H1 (cell line): ENCODE data around the gene TPBGL. TPM values are rescaled to one million over a fixed set of nuclear protein-coding genes. Genes with fewer than 3 reads are reported as not detected.

Experiments
- CTCF ChIA-PET: fragments of 300-600 bp; sonication (Branson Sonifier 250); formaldehyde crosslinking; loops from one replicate; lab custom pipeline; 2021; ENCODE audit not compliant: partially characterized antibody; lab: Charles Lee
- POLR2A ChIA-PET: fragments of 300-600 bp; sonication (Branson Sonifier 250); formaldehyde crosslinking; loops from one replicate; lab custom pipeline; 2021; ENCODE audit warnings: inconsistent platforms; ENCODE audit not compliant: partially characterized antibody; lab: Charles Lee
- DNase-seq, 2 experiments: peaks; one replicate each; pipeline versions ENCODE4 v3.0.0 to v3.0.0-alpha.2; 2010 to 2022; ENCODE audit warnings: low spot score in 2 of 2, low read depth in 1 of 2, mixed read lengths in 1 of 2
- FAIRE-seq: peaks from 2 replicates; lab custom pipeline; 2011; peaks lifted over from hg19 to GRCh38; lab: Jason Lieb, UNC
- H2AFZ ChIP-seq: 2 replicates; pipeline ENCODE4 v1.8.1; 2012; ENCODE audit warnings: low read length, inconsistent platforms
- H2AK5ac ChIP-seq: 2 replicates; pipeline ENCODE4 v1.6.1; 2013; ENCODE audit warnings: low read depth, low read length
- H2BK120ac ChIP-seq: replicated peaks from 2 replicates; pipeline ENCODE3; 2013; ENCODE audit warnings: low read depth, low read length, inconsistent platforms
- H2BK12ac ChIP-seq: 2 replicates; pipeline ENCODE4 v1.6.1; 2013; ENCODE audit warnings: low read depth, low read length
- H2BK15ac ChIP-seq: 2 replicates; pipeline ENCODE4 v1.6.1; 2013; ENCODE audit warnings: low read length
- H2BK20ac ChIP-seq: 2 replicates; pipeline ENCODE4 v1.6.1; 2013; ENCODE audit warnings: low read length
- H2BK5ac ChIP-seq: 2 replicates; pipeline ENCODE4 v1.6.1; 2013; ENCODE audit warnings: low read depth, low read length
- H3K14ac ChIP-seq: 2 replicates; pipeline ENCODE4 v1.6.1; 2013; ENCODE audit warnings: inconsistent platforms; ENCODE audit not compliant: insufficient read length
- H3K18ac ChIP-seq: 2 replicates; pipeline ENCODE4 v1.6.1; 2013; ENCODE audit warnings: low read length; ENCODE audit errors: extremely low read depth
- H3K23ac ChIP-seq: 2 replicates; pipeline ENCODE4 v1.6.1; 2013; ENCODE audit warnings: inconsistent platforms; ENCODE audit not compliant: insufficient read length
- H3K23me2 ChIP-seq: 2 replicates; pipeline ENCODE4 v1.6.1; 2013; ENCODE audit warnings: low read depth, low read length
- H3K27ac ChIP-seq: 2 replicates; pipeline ENCODE4 v1.6.1; 2011; ENCODE audit warnings: low read depth, low read length, inconsistent platforms
- H3K27me3 ChIP-seq, 4 experiments: replicated peaks in 1 of 4; 1 replicate in 1 of 4; 2 replicates in 3 of 4; pipeline versions ENCODE4 v1.6.1 to v1.8.1; 2011 to 2013; ENCODE audit warnings: low read length in 3 of 4, mild to moderate bottlenecking in 3 of 4, inconsistent platforms in 2 of 4, mixed read lengths in 2 of 4, moderate library complexity in 1 of 4; ENCODE audit not compliant: control insufficient read depth in 3 of 4, insufficient read depth in 3 of 4; ENCODE audit errors: extremely low read depth in 1 of 4
- H3K36me3 ChIP-seq, 4 experiments: 2 replicates each; pipeline versions ENCODE4 v1.6.1 to v1.8.1; 2011 to 2013; ENCODE audit warnings: mild to moderate bottlenecking in 4 of 4, low read length in 3 of 4, moderate library complexity in 2 of 4, control low read depth in 1 of 4, inconsistent platforms in 1 of 4; ENCODE audit not compliant: insufficient read depth in 4 of 4, control insufficient read depth in 2 of 4
- H3K4ac ChIP-seq: replicated peaks from 2 replicates; pipeline ENCODE3; 2013; ENCODE audit warnings: low read length, low read depth, mixed read lengths, inconsistent platforms; ENCODE audit not compliant: insufficient read length
- H3K4me1 ChIP-seq, 4 experiments: replicated peaks in 1 of 4; 1 replicate in 1 of 4; 2 replicates in 3 of 4; pipeline versions ENCODE4 v1.6.1 to v1.8.1; 2011 to 2013; ENCODE audit warnings: low read length in 3 of 4, inconsistent platforms in 2 of 4, mixed read lengths in 1 of 4; ENCODE audit not compliant: insufficient read depth in 4 of 4, control insufficient read depth in 3 of 4
- H3K4me2 ChIP-seq, 2 experiments: 2 replicates each; pipeline versions ENCODE4 v1.6.1 to v1.8.1; 2011 to 2013; ENCODE audit warnings: low read depth in 2 of 2, low read length in 2 of 2, control low read depth in 1 of 2, inconsistent platforms in 1 of 2, mild to moderate bottlenecking in 1 of 2; ENCODE audit not compliant: insufficient read depth in 1 of 2
- H3K4me3 ChIP-seq, 4 experiments: fragments of 200-600, 300-600 bp in 1 of 4; sonication (generic), shearing (Covaris generic), sonication (Bioruptor Twin) in 1 of 4; 2 replicates each; pipeline versions ENCODE4 v1.5.1 to v1.8.1; 2011 to 2016; ENCODE audit warnings: low read length in 4 of 4, low read depth in 3 of 4, control low read depth in 2 of 4, inconsistent platforms in 2 of 4, mild to moderate bottlenecking in 2 of 4, mixed read lengths in 1 of 4, moderate library complexity in 1 of 4; ENCODE audit not compliant: insufficient read depth in 2 of 4; ENCODE audit errors: extremely low read depth in 1 of 4
- H3K56ac ChIP-seq: replicated peaks from 2 replicates; pipeline ENCODE3; 2013; ENCODE audit warnings: low read depth, mild to moderate bottlenecking, mixed read lengths, low read length, inconsistent platforms; ENCODE audit not compliant: insufficient read length
- H3K79me1 ChIP-seq: 2 replicates; pipeline ENCODE4 v1.6.1; 2013; ENCODE audit warnings: low read depth, low read length, control low read depth
- H3K79me2 ChIP-seq, 2 experiments: 2 replicates each; pipeline versions ENCODE4 v1.6.1 to v1.8.1; 2012 to 2013; ENCODE audit warnings: low read length in 2 of 2, mild to moderate bottlenecking in 2 of 2, inconsistent platforms in 1 of 2; ENCODE audit not compliant: insufficient read depth in 2 of 2, control insufficient read depth in 1 of 2
- H3K9ac ChIP-seq, 4 experiments: replicated peaks in 1 of 4; 1 replicate in 1 of 4; 2 replicates in 3 of 4; pipeline versions ENCODE4 v1.6.1 to v1.8.1; 2011 to 2013; ENCODE audit warnings: low read depth in 3 of 4, low read length in 3 of 4, control low read depth in 2 of 4, mild to moderate bottlenecking in 2 of 4, moderate library complexity in 2 of 4, inconsistent platforms in 1 of 4; ENCODE audit errors: extremely low read depth in 1 of 4
- H3K9me3 ChIP-seq, 2 experiments: 2 replicates each; pipeline versions ENCODE4 v1.6.1 to v1.8.1; 2012 to 2013; ENCODE audit warnings: mild to moderate bottlenecking in 2 of 2, moderate library complexity in 2 of 2, control low read depth in 1 of 2, inconsistent platforms in 1 of 2, low read depth in 1 of 2, low read length in 1 of 2, mixed read lengths in 1 of 2; ENCODE audit not compliant: insufficient read depth in 2 of 2
- H4K20me1 ChIP-seq, 2 experiments: replicated peaks in 1 of 2; 2 replicates each; pipeline versions ENCODE3 to v1.8.1; 2011 to 2013; ENCODE audit warnings: inconsistent platforms in 2 of 2, low read length in 2 of 2, mild to moderate bottlenecking in 1 of 2; ENCODE audit not compliant: insufficient read depth in 2 of 2, control insufficient read depth in 1 of 2
- H4K5ac ChIP-seq: 2 replicates; pipeline ENCODE4 v1.6.1; 2013; ENCODE audit warnings: low read length, low read depth, mixed read lengths, inconsistent platforms; ENCODE audit not compliant: insufficient read length
- H4K8ac ChIP-seq: 2 replicates; pipeline ENCODE4 v1.8.0; 2013; ENCODE audit warnings: mild to moderate bottlenecking, moderate library complexity, low read length, inconsistent platforms; ENCODE audit not compliant: insufficient read depth; ENCODE audit errors: extremely low read depth
- H4K91ac ChIP-seq: replicated peaks from 2 replicates; pipeline ENCODE3; 2013; ENCODE audit warnings: low read length, mixed read lengths, inconsistent platforms; ENCODE audit not compliant: insufficient read length
- ASH2L ChIP-seq: fragments of 200-600, 300-600 bp; sonication (generic); IDR thresholded peaks from one replicate; pipeline ENCODE4 v1.7.1; 2017; ENCODE audit warnings: low read length
- CTBP2 ChIP-seq: IDR thresholded peaks from 2 replicates; pipeline ENCODE4 v1.7.0; 2011; ENCODE audit warnings: borderline replicate concordance, mild to moderate bottlenecking, moderate library complexity, mixed read lengths, low read length; ENCODE audit not compliant: insufficient read depth, insufficient read length
- HDAC2 ChIP-seq, 2 experiments: fragments of 300-600 bp in 1 of 2; sonication (generic) in 1 of 2; IDR thresholded peaks; 2 replicates each; pipeline ENCODE4 v1.6.1; 2011 to 2012; ENCODE audit warnings: low read depth in 2 of 2, low read length in 2 of 2, mild to moderate bottlenecking in 2 of 2, moderate library complexity in 2 of 2, borderline replicate concordance in 1 of 2, inconsistent platforms in 1 of 2
- KDM1A ChIP-seq: fragments of 200-600, 300-600 bp; sonication (generic); IDR thresholded peaks from 2 replicates; pipeline ENCODE4 v1.7.1; 2016; ENCODE audit warnings: mild to moderate bottlenecking, low read length, borderline replicate concordance
- KDM4A ChIP-seq: IDR thresholded peaks from one replicate; pipeline ENCODE4 v1.7.1; 2012; ENCODE audit warnings: low read depth, mild to moderate bottlenecking, moderate library complexity, low read length, inconsistent platforms; ENCODE audit not compliant: severe bottlenecking
- MAFK ChIP-seq: IDR thresholded peaks from 2 replicates; pipeline ENCODE4 v1.6.1; 2012; ENCODE audit warnings: low read depth, mild to moderate bottlenecking, improper control_type of control experiment, low read length
- NANOG ChIP-seq: IDR thresholded peaks from 2 replicates; pipeline ENCODE4 v1.6.1; 2011; ENCODE audit warnings: low read length, low read depth, mild to moderate bottlenecking, inconsistent platforms; ENCODE audit not compliant: insufficient read depth, poor library complexity, severe bottlenecking
- POU5F1 ChIP-seq: IDR thresholded peaks from 2 replicates; pipeline ENCODE4 v1.6.1; 2011; ENCODE audit warnings: low read depth, mild to moderate bottlenecking, low read length, moderate library complexity
- RXRA ChIP-seq: IDR thresholded peaks from 2 replicates; pipeline ENCODE4 v1.6.1; 2011; ENCODE audit warnings: low read depth, mild to moderate bottlenecking, low read length, moderate library complexity; ENCODE audit not compliant: insufficient read depth
- SIRT6 ChIP-seq: IDR thresholded peaks from one replicate; pipeline ENCODE4 v1.7.1; 2012; ENCODE audit warnings: low read length, inconsistent platforms
- SP4 ChIP-seq: IDR thresholded peaks from 2 replicates; pipeline ENCODE4 v1.6.1; 2012; ENCODE audit warnings: low read length, inconsistent platforms
- SRF ChIP-seq: IDR thresholded peaks from 2 replicates; pipeline ENCODE4 v1.6.1; 2011; ENCODE audit warnings: mild to moderate bottlenecking, low read depth, low read length, moderate library complexity
- TAF7 ChIP-seq: optimal IDR thresholded peaks from 2 replicates; pipeline ENCODE3; 2011; ENCODE audit warnings: low read depth, mild to moderate bottlenecking, inconsistent platforms, low read length, moderate library complexity, borderline replicate concordance
- ZNF274 ChIP-seq: IDR thresholded peaks from 2 replicates; pipeline ENCODE4 v1.7.0; 2012; ENCODE audit warnings: low read length, borderline replicate concordance; ENCODE audit errors: extremely low read depth
- WGBS, 2 experiments: shearing (Covaris generic) in 1 of 2; methylation state at CpG; one replicate each; pipeline versions ENCODE4 v1.1.6 to v1.1.7; 2013 to 2015; ENCODE audit warnings: low lambda C conversion rate in 2 of 2, mixed read lengths in 2 of 2, inconsistent platforms in 1 of 2, low coverage in 1 of 2, missing lambda C conversion rate in 1 of 2; ENCODE audit not compliant: insufficient replicate concordance in 2 of 2, insufficient coverage in 1 of 2, insufficient read length in 1 of 2; ENCODE audit errors: extremely low coverage in 1 of 2, missing lambda C conversion rate in 1 of 2; 5-methylcytosine and 5-hydroxymethylcytosine counted together
- polyA plus RNA-seq, 7 experiments: library from polyadenylated mRNA; depleted of rRNA in 3 of 7; stranded (reverse) in 5 of 7; unstranded in 2 of 7; fragments of >200 nt in 5 of 7; fragments of 200-250 nt in 2 of 7; gene quantifications; 1 replicate in 5 of 7; 2 replicates in 1 of 7; 4 replicates in 1 of 7; pipeline versions ENCODE4 v1.2.1 to v1.2.3, GENCODE V29; 2011 to 2013; ENCODE audit warnings: missing spikeins in 2 of 7, mixed read lengths in 2 of 7
- total RNA-seq: library from RNA; stranded (reverse); fragmentation: NEBNext Ultra II Directional; extraction: Animal tissue kit (Norgen Biotek cat#: 25700); gene quantifications from 2 replicates; pipeline ENCODE4 v1.2.1, GENCODE V29; 2021

Gene TPBGL
- total and polyA plus RNA-seq, 2 of the 8 experiments (the other 6 are each of a cell fraction or from before 2014, with no cell fraction given) = 0.26 to 0.37 TPM

- CTCF ChIA-PET = interaction anchor here (0.9 to 6.5 kb wide), 5 partner anchors 10 to 136 kb away, joined by 3 to 62 read pairs (median 4); no protein-coding TSS in a partner anchor
- 88% methylated on average over 12 of the region's 12 CpGs; no CpG with 5 or more reads in 1 of the 2 experiments for WGBS, 2 experiments
- TF ChIP-seq ASH2L = no peak
- TF ChIP-seq MAFK = no peak
- no peak for TF ChIP-seq TAF7
- TF ChIP-seq ZNF274 = no peak
- no peak for TF ChIP-seq HDAC2 (IDR thresholded peaks at IDR 0.05; ENCODE audit: borderline replicate concordance in 1 of 2, low read depth in 2 of 2, low read length in 2 of 2)
- TF ChIP-seq SP4 = no peak
- no peak for TF ChIP-seq NANOG
- TF ChIP-seq RXRA = no peak
- no peak for TF ChIP-seq SIRT6
- no peak for TF ChIP-seq POU5F1
- TF ChIP-seq KDM4A = no peak
- no peak for TF ChIP-seq CTBP2
- no peak for TF ChIP-seq SRF
- no peak for TF ChIP-seq KDM1A
Measured at GRCh38 chr11:75289919-75290318, 49.3 kb downstream of the TPBGL start.

More at GRCh38 chr11:75289919-75290318, 49.3 kb downstream of the TPBGL start:
- no peaks in the 10 kb centered on the region for H3K36me3 ChIP-seq
- FAIRE-seq (no peak), DNase-seq (no peak)
- no peak overlapping the region for H2AK5ac ChIP-seq
- no peak overlapping the region for H3K27ac ChIP-seq
- no peak overlapping the region; the same call in 1 of the 2 replicates for H2BK15ac ChIP-seq
- no peaks in the 10 kb centered on the region for H3K79me2 ChIP-seq
- no peak overlapping the region for H3K23ac ChIP-seq
- H3K56ac ChIP-seq = no peak overlapping the region
- H2BK12ac ChIP-seq = no peak overlapping the region
- no peak overlapping the region for H4K5ac ChIP-seq
- H2BK5ac ChIP-seq = no peak overlapping the region
- no peaks in the 10 kb centered on the region for H3K27me3 ChIP-seq
- no peaks in the 10 kb centered on the region for H3K4me1 ChIP-seq
- H3K4ac ChIP-seq = no peak overlapping the region
- no peaks in the 10 kb centered on the region for H3K9me3 ChIP-seq
- H4K91ac ChIP-seq = no peak overlapping the region
- no peak overlapping the region for H3K9ac ChIP-seq
- H2BK120ac ChIP-seq = no peak overlapping the region
- H3K18ac ChIP-seq = no peak overlapping the region
- no peak overlapping the region for H3K4me3 ChIP-seq
- H3K23me2 ChIP-seq = no peaks in the 10 kb centered on the region
- no peak overlapping the region for H2BK20ac ChIP-seq
- POLR2A ChIA-PET = interaction anchor here (1.1 to 1.5 kb wide), 2 partner anchors 12 to 42 kb away, joined by 4 read pairs; no protein-coding TSS in a partner anchor
- H4K20me1 ChIP-seq = peaks cover 0 to 2% of the 10 kb centered on the region in 2 experiments
- H2AFZ ChIP-seq = no peak overlapping the region
- H4K8ac ChIP-seq = no peak overlapping the region
- no peak overlapping the region for H3K4me2 ChIP-seq
- H3K79me1 ChIP-seq = no peaks in the 10 kb centered on the region
- no peak overlapping the region for H3K14ac ChIP-seq
